CD4-positive, alpha-beta T cell treated with Interleukin-4 for 4 hours (primary cell): Measurements from ENCODE around the gene UBE2I.
"Not testable (repeated sequence)": the region's sequence is repeated elsewhere in the genome, so short reads cannot be mapped to it uniquely, and the experiment has no call there.

ENCODE experiments used
- DNase-seq: peaks from one replicate; pipeline ENCODE4 v3.0.0-alpha.2; 2020

The UBE2I gene

DNA sequence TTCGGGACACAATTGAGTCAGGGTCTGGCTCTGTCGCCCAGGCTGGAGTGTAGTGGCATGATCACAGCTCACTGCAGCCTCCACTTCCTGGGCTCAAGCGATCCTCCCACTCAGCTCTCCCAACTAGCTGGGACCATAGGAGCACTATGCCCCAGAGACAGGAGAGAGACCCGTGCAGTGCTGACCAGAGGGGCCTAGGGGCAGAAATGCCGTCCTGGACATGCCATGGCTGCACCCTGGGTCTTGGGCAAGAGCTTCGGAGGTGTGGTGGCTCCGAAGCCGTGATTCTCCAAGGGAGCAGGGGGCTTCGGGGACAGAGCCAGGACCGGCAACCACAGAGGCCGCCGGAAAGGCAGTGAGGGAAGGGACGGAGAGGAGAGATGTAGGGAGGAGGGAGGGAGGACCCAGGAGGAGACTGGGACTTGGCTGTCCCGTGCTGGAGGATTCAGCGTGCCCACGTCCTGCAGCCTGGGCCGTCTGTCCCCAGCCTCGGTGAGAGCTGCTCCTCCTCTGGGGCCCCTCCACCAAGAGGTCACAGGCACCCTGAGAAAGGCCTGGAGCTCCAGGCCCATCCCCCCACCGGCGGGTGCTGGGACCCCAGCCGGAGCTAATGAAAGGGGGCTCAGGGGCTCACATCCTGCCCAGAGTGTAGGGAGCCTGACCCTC, 31.7 kb upstream of the UBE2I start:
- DNase-seq, result no peak

DNA sequence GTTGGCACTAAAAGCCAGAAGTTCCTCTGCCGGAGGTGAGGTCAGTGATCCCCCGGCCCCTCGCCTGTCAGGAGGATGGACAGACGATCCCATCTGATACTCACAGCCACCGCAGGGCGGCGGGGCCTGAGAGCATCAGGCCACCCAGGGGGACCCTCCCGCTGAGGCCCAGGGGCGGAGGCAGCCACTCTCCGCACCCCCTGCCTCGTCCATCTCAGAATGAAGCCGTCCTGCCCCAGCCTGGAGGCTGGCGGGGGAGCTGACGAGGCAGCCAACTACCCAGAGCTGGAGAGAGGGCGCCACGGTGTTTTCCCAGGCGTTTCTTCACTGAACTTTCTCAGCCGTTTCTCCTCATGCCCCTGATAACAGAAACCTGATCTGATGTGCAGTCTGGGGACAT, 31.0 kb upstream of the UBE2I start:
- DNase-seq, result no peak

GRCh38 chr16:1279081-1279944, 30.1 kb upstream of the UBE2I start:
- no peak for DNase-seq

DNA sequence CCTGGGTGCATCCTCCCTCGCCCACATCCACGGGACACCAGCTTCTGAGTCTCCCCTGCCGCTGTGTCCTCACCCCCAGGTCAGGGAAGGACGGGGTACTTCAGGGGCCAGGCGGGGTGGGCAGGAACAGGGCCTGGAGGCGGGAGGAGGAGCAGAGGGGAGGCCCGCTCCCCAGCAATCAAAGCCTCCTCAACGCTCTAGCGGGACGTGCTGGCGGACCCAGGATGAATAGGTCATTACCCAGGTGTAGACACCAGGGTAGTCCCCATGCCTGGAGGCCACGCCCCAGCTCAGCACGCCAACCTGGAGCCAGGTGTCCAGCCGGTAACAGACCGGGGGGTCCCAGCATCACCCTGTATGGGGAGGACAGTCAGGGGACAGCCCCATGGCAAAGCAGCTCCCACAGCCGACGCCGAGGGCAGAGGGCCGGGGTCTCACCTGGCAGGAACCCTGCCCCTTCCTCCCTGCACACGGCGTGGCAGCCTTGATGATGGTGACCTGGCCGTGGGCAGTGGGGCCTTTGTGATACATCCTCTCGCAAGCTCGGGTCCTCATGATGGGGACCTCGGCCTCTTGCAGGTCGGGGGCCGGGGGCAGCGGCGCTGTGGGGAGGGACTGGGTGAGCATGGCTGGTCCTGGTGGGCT, 29.4 kb upstream of the UBE2I start:
- no peak for DNase-seq

DNA sequence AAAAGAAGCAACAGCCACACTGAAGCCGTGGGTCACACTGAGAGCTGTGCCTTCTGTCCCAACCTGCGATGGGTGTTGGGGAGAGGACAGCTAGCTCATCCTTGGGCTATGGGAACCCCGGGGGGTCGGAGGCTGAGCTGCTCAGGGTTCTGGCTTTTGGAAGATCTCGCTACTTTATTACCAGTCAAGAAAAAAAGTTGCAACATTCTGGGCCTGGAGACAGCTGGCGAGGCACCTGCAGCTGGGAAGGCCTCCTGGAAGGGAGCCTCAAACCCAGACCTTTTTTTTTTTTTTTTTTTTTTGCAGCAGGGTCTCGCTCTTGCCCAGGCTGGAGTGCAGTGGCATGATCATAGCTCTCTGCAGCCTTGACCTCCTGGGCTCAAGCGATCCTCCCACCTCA, 28.7 kb upstream of the UBE2I start:
- no peak for DNase-seq

DNA sequence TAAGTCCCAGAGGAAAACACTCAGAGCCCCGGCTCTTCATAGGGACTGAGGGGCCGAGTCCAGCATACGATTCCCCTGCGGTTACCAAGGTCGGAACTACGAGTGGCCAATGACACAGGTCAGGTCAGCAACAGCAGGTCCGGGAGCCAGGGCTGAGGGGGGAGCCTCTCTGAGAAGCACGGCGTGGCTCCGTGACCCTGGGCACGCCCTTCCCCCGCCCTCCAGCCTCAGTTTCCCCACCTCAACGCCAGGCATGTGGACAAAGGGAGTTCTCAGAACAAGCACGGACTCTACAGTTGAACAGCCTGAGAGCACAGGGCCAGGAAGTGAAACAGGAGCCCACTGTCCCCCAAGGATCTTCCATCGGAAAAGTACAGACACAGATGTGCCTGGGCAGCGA, 27.9 kb upstream of the UBE2I start:
- DNase-seq, result no peak

- DNase-seq, result no peak
Measured at GRCh38 chr16:1282324-1282973, 27.0 kb upstream of the UBE2I start.

DNA sequence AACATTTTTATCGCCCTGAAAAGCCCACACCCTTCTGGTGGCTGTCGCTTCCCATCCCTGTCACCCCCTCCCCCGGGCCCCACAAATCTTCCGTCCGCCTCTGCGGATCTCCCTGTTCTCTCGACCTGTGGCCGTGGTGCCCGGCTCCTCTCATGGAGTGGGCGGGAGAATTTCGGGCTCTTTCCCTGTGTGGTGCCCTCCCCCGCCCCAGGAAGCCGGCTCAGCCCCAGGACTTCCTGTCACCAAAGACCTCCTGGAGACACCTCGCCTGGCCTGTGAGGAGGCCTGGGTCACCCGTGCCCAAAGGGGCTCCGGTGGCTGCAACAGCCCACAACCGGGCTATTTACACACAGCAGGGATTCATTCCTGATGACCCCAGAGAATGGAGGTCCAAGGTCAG, 26.1 kb upstream of the UBE2I start:
- no peak for DNase-seq

DNA sequence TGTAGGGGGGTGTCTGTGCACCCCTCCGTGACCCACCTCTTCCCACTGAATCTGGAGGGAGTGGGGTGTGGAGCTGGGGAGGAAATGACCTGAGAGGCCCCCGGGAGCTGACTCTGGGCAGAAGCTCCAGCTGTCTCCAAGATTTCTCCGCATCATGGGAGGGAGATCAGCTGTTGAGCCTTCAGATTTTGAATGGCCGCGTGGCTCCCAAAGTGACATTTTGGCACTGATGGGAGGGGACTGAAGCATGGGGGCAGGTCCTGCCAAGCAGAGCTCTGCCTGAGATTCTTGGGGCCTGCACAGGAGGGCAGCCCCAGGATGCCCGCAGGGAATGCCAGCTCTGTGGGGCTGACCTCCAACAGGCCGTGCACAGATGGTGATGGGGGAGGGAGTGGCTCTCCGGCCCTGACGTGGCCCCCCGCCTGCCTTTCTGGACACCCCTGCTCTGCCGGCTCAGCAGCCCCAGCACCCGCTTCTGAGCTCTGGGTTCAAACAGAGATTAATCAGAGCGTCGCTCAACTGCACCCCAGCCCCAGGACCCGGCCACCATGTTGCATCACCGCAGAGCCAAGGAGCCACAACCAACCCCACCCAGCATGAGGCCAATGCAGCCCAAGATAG, 25.3 kb upstream of the UBE2I start:
- DNase-seq, result no peak

DNA sequence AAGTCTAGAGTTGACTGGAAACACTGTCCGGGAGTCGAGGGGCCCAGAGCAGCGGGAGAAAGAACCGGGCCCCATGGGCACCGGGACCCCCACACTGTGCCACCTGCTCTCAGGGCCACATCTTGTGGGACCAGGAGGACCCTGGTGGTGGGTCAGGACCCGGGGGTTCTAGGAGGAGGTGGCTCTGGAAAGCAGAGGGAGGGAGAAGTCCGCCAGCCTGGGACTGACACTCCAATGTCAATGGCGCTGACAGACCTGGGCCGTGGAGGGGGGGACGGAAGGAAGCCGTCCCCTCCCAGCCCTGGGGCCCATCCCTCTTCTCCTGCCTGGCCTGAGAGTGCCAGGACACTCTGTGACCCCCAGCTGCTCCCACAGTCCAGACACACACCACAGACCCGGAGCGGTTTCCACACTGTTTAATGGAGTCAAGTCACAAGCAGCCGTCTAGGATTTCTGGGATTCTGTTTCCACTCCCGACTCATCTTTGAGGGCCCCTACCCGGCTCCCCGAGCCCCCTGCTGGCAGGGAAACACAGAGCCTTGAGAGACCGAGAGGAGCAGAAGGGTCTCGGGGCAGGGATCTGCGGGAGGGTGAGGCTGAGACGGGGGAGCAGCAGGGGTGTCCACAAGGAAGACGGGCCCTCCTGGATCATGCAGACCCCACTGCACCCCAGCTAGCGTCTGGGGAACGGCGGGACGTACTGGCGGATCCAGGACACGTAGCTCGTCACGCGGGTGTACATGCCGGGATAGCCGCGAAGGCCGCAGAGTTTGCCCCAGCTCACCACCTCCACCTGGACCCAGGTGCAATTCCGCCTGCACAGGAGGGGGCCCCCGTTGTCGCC, 23.5 kb upstream of the UBE2I start:
- DNase-seq, result no peak

DNA sequence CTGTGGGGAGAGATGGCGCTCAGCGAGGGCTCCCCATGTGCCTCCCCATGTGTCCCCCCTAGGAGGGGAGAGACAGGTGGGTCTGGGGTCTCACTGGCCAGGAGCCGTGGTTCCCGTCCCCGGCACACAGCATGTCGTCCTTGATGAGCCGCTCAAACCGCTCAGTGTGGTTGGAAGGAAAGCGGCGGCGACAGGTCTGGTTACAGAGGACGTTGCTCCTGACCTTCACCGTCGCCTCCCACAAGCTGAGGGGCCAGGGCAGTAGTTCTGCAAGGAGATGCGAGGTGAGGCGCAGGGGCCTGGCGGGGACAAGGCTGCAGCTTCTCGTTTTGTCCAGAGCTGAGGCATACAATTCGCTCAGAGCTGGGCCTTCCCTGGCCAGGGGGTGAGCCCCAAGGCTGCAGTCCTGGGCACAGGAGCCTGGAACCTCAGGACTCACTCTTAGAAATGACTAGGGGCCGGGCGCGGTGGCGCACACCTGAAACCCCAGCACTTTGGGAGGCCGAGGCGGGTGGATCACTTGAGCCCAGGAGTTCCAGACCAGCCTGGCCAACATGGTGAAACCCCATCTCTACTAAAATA, 22.8 kb upstream of the UBE2I start:
- DNase-seq, result no peak

DNA sequence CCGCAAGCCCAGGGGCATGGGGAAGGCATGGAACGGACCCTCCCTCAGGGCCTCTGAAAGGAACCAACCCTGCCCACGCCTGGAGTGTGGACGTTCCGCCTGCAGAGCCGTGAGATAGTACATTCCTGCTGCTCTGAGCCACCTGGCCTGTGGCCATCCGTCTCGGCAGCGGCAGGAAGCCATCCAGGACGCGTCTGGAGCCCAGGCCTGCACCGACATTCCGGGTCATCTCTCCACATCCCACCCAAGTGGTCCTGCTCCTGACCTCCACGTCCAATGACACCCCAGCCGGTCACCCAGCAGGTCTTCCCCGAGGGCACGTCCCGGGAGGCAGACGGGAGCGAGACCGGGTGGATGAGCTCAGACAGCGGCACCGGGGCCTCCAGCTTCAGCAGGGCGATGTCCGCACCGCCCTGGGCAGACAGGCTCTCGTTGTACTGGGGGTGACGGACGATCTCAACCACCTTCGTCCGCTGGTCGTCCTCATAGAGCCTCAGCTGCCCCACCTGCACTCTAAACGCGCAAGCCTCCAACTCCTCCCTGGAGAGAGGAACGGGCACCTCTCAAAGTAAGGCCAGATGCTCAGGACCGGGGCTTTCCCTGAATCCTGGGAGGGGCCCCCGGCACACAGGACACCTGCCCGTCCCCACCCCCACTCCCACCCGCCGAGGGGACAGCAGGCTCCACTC, 21.3 kb upstream of the UBE2I start:
- no peak for DNase-seq

- DNase-seq, result no peak
Measured at GRCh38 chr16:1288813-1289476, 20.5 kb upstream of the UBE2I start.

DNA sequence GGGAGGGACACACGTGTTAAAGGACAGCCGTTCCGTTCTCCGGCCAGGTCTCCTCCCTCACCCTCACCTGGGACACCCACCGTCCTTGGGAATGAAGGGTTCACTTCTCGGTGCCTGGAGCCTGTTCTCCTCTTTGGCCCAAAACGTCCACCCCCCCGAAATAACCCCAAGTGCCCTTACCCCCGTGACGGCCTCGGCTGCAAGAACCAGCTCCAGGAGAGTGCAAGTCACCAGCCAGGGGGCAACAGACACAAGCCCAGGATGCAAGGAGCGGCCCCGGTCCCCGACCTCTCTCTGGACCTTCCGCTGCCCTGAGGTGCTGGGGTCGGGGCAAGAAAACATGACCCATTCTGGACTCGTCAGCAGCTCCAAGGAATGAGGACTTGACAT, 20.0 kb upstream of the UBE2I start:
- DNase-seq, result no peak

GRCh38 chr16:1290063-1290501, 19.4 kb upstream of the UBE2I start:
- no peak for DNase-seq

- DNase-seq, result no peak
Measured at GRCh38 chr16:1290860-1291575, 18.4 kb upstream of the UBE2I start.

DNA sequence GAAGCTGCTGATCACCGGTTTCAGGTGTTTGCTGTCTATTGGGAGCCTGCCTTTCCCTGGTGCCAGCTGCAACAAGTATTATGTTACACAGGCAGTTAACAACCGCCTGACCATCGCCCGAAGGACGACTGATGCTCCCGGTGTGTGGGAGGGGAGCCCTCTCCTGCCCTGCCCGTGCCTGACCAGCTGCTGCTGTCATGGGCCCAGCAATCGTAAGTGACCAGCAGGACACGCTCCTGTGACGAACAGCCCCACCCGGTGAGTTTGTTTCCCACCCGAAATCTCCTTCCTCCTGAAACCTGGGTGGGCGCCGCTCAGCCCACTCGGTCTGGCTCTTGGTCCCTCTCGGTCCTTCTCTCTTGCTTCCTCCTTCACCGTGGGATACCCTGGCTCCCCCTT, 17.9 kb upstream of the UBE2I start:
- no peak for DNase-seq

GRCh38 chr16:1292208-1292607, 17.2 kb upstream of the UBE2I start:
- not testable (repeated sequence) for DNase-seq

- not testable (repeated sequence) for DNase-seq
Measured at GRCh38 chr16:1292808-1293207, 16.6 kb upstream of the UBE2I start.
